HG02588 (cell line): Measurements from ENCODE around the gene FLT3.
"Not testable (repeated sequence)": the region's sequence is repeated elsewhere in the genome, so short reads cannot be mapped to it uniquely, and the experiment has no call there.

ENCODE experiments used
- ATAC-seq: cut with Tn5 transposase; IDR thresholded peaks from one replicate; pipeline ENCODE4 v1.9.1; 2021; ENCODE audit warnings: mild to moderate bottlenecking, moderate library complexity; ENCODE audit not compliant: unreplicated experiment

Gene FLT3

DNA sequence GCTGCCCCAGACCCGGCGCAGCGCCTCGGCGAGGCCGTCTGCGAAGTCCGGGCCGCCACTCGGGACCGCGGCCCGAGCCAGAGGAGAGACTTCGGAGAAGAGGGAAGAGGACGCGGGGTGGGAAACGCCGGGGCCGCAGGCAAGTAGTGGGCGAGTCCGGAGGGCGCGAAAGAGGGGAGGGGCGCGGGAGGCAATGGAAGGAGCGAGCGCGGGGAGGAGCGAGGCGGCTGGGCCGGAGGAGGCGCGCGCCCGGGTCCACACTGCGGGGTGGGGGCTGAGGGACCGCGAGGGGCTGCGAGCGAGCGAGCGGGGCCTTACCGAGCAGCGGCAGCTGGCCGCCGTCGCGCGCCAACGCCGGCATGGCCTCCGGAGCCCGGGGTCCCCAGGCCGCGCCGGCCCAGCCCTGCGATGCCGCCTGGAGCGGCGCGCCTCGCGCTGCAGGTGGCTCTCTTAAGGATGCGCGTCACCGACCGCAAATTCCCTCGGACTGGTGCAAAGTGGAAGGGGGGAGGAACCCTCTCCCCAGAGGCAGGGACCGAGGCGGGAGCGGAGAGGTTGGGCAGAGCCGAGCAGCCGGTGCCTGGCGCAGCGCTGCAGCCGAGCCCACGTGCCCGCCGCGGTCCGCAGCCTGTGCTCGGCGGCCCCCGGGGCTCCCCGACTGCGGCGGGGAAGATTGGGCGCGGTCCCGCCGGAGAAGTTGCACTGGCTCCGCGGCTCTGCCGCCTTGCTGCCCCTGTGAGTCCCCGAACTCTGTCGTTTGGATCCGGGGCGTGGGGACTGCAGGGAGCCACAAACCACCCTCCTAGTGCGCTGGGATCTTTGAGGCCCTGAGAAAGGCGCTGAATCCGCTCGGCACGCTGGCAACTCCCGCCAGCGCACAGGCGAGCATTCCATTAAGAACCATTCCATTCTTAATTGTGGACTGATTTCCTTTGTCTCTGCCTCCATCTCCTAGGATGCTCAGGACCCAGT lies at the start of gene FLT3:
TSS of gene FLT3 (minus strand) at position 427 of the 972 bp plus-strand sequence. CDS start at position 361, 66 bp downstream.
- peak; percentile 51 for ATAC-seq

DNA sequence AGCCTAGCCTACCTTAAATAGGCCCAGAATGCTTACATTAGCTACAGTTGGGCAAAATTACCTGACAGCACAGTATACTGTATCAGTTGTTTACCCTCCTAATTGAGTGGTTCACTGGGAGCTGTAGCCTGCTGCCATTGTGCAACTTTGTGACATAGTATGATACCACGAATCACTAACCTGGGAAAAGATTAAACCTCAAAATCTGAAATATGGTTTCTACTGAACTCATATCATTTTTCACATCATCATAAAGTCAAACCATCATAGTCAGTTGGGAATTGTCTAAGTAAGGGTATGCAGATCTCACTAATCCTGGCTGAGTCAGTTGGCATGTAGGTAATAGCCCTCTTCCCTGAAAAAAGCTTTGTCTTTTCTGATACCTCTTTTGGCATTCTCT lies 47.1 kb upstream of the FLT3 start:
- no peak for ATAC-seq

DNA sequence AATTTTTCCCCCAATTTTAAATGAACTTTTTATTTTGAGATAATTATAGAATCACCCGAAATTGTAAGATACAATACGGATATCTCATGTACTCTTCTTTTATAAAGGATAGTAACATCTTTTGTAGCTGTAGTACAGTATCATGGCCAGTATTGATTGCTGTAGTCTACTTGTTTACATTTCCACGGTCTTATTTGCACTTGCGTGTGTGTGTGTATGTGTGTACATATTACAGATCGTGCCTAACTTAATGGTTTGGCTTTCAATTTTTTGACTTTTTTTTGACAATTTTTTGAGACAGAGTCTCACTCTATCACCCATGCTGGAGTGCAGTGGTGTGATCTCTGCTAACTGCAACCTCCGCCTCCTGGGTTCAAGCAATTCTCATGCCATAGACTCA lies 44.7 kb upstream of the FLT3 start:
- no peak for ATAC-seq

DNA sequence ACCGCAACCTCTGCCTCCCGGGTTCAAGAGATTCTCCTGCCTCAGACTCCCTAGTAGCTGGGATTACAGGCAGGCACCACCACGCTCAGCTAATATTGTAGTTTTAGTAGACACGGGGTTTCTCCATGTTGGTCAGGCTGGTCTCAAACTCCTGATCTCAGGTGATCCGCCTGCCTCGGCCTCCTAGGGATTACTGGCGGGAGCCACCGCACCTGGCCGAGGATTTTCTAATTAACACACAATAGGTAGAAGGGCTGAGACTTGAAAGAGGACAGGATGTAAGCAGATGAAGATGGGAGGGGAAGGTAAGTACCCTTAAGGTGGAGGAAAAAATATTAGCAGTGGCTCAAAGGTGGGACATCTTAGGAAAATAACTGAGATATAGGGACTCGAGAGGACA lies 41.2 kb upstream of the FLT3 start:
- ATAC-seq: not testable (repeated sequence)

DNA sequence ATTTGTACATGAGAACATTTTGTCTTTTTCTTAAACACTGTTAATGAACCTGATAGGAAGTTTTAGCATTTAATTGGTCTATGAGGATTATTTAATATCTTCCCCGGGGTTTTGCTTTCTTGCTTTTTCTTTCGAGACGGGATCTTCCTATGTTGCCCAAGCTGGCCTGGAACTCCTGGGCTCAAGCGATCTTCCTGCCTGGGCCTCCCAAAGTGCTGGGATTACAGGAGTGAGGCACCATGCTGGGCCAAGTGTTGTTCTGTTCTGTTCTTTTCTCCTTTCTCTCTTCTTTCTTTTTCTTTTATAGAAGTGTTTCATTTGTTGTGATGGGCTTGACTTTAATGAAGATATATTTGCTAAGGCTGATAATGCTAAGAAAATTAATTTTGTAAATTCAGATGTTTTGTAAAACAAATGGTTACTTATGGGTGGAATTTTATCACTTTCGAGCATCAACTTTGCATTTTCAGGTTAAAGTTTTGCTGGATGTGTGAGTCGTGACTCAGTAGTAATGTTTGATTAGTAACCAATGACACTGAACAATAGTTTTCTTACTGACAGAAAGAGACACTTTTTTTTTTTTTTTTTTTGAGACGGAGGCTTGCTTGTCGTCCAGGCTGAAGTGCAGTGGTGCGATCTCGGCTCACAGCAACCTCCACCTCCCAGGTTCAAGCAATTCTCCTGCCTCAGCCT lies 40.2 kb upstream of the FLT3 start:
- no peak for ATAC-seq

DNA sequence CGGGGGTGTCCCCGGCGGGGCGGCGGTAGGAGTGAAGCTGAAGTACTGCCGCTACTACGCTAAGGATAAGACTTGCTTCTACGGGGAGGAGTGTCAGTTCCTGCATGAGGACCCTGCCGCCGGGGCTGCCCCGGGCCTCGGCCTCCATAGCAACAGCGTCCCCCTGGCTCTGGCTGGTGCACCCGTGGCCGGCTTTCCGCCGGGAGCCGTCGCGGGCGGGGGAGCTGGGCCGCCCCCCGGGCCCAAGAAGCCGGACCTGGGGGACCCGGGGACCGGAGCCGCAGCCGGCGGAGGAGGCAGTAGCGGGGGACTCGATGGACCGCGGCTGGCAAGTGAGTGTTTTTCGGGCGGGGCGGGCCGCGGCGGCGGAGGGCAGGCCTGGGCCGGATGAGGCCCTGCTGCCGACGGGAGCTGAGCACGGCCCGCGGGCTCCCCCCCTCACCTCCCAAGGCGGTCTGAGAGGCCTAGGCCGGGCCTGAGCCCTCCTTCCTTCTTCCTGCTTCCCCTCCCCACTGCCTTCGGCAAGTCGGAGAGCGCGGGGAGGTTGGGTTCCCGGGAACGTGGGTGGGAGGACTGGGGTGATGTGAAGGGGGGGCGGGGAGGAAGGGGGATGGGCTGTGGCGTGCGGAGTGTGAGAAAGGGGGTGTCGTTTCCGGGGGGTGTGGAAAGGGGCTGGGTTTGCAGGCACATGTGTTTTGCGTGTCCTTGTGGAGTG lies 38.5 kb upstream of the FLT3 start:
- ATAC-seq: peak; percentile 53

DNA sequence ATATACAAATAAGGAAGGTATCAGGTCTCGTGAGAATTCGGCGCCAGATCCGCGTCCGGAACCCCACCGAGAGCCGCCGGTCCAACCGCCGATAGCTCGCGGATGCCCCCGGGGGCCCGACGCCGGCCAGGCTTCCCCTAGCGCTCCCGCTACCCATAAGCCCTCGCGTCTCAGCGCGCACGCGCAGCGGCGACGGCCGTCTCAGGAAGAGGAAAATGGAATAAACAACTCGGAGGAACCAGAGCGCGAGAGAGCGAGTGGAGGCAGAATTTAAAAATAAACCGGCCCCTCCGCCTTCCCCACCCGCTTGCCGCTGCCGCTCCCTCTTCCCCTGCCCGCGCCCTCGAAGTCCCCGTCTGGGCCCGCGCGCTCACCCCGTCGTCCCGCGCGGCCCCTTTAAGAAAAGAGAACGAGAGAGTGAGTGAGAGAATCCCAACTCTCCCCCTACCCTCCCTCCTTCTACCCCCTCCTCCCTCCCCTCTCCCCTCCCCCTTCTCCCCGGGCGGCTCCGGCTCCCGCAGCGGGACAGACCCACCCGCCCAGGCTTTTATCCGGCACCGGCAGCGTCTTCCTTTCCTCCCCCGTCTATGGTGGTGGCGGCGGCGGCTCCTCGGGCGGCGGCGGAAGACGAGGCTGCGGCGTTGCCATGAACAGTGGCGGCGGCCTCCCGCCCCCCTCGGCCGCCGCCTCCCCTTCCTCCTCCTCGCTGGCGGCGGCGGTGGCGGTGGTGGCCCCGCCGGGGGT lies 37.8 kb upstream of the FLT3 start, which contains the start of gene PAN3:
TSS of gene PAN3 (plus strand) at position 534 of the 744 bp plus-strand sequence. CDS start at position 647, 113 bp downstream.
- ATAC-seq: peak; percentile 48

DNA sequence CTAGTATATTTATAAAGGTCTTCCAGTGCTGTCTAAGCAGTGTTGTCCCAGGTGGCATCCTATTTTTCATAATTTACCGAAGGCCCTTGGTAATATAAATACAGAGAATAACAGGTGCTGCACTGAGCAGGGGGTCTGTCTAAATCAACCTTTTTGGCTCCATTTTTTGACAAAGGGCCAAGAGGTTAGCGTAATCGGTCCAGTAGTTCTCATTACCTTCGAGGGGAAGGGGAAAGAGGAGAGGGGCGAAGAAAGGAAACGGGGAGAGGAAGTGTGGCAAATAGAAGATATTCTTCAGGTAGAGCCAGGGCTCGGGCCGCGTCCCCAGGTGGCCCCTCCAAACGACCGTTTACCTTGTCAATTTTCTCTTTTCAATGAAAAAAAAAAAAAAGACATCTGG lies 37.2 kb upstream of the FLT3 start:
- ATAC-seq: peak; percentile 0

DNA sequence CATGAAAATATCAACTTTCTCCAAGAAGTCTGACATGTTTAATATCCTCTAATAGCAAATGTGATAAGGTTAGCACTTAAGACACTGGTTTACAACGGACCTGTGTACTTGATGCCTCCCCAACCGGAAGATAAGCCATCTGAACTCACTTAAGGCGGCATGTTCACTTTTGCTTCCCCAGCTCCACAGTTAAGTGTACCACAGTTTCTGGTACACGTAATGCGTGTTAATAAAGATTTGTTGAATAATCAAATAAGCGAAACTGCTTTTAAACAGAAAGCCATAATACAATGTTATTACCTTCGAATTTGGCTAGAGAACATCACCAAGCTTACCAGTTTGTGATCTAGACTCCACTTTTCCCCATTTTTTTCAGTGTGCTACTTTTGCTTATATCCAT lies 36.5 kb upstream of the FLT3 start:
- no peak for ATAC-seq

DNA sequence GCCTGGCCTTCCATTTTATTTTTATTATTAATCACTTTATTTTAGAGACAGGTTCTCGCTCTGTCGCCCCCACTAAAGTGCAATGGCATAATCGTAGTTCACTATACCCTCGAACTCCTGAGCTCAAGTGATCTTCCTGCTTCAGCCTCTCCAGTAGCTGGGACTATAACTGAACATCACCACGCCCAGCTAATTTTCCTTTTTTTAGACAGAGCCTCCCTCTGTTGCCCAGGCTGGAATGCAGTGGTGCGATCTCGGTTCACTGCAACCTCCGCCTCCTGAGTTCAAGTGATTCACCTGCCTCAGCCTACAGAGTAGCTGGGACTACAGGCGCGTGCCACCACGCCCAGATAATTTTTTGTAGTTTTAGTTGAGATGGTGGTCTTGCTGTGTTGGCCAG lies 31.3 kb upstream of the FLT3 start:
- ATAC-seq: no peak

DNA sequence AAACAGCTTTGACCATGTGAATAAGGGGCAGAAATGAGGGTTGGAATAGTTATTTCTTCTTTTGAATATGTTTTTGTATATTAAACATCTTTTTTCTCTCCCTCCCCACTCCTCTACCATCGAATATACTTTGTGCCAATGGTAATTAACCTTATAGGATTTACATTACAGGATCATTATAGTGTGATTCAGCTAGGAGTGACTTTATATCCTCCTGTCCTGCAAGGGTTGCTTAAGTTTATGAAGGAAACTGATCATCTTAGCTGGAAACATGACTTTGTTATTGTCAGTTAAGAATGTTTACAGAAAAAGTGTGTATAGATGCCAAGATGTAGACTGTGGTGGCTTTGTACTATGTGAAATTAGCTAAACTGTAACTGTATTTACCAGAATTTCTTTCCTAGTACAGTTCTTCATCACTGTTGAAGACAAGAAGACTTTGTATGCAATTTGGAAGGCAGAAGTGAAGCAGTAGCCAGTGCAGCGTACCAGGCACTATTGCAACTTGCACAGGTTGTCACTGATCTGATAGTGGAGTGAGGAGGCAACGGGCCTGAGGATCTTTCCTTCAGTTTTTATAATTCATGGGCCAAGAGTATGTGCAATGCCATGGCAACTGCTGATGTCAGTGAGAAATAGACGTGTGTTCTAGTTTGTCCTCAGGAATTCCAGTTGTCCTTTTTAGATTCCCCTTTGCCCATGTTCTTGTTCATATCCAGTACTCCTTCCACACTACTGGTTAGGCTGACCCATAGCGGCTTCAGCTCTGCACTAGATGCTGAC lies 29.7 kb upstream of the FLT3 start:
- no peak for ATAC-seq

DNA sequence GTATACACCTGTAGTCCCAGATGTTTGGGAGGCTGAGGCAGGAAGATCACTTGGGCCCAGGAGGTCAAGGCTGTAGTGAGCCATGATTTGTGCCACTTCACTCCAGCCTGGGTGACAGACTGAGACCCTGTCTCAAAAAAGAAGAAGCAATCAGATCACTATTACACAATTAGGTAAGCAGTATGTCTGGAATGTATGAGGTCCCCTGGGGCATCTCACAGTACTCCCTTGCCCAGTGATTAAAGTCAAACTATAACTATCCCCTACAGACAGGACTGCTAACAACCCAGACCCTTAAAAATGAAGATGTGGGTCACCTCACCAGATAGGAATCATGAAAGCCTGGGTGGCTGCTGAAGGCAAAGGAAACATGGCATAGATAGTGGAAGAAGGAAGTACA lies 28.6 kb upstream of the FLT3 start:
- no peak for ATAC-seq

DNA sequence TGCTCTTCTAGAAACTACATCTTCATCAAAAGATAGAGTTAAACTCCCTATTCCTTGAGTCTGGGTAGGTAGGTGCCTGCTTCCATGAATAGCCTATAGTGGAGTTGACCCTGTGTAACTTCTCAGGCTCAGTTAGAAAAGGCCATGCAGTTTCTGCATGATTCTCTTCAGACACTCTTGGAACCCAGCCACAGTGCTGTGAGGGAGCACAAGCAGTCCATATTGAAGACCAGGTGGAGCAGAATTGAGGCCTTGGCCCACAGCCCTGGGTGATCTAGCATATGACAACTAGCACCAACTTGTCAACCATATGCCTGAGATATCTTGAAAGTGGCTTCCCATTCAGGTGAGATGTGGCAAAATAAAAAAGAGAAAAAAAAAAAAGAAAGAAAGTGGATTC lies 27.7 kb upstream of the FLT3 start:
- ATAC-seq: no peak

DNA sequence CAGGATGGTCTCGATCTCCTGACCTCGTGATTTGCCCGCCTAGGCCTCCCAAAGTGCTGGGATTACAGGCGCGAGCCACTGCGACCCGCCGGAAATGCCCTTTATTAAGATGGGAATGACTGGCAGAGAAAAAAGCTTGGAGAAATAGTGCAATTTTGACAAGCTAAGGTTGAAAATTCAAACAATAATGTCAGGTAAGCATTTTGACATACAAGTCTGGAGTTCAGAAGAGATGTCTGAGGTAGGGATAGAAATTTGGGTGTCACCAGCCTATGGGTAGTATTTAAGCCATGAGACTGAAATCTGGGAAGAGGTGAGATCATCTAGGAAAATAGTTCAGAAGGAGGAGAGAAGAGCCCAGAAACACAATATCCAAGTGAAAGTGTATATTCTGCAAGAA lies 20.8 kb upstream of the FLT3 start:
- ATAC-seq: no peak

DNA sequence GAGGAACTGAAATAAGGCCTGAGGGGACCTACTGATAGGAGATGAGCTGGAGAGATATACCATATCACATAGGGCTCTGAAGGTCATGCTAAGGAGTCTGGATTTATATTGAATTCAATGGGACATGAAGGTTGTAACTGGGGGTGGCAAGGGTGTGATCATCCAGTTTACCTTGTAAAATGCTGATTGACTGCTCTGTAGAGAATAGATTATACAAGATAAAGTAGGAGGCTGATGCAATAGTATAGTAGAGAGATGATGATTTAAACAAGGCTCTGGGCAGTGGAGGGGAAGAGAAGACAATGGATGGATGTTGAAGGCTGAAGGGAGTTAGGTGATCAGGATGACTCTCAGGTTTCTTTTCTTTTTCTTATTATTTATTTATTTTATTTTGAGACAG lies 19.9 kb upstream of the FLT3 start:
- no peak for ATAC-seq

DNA sequence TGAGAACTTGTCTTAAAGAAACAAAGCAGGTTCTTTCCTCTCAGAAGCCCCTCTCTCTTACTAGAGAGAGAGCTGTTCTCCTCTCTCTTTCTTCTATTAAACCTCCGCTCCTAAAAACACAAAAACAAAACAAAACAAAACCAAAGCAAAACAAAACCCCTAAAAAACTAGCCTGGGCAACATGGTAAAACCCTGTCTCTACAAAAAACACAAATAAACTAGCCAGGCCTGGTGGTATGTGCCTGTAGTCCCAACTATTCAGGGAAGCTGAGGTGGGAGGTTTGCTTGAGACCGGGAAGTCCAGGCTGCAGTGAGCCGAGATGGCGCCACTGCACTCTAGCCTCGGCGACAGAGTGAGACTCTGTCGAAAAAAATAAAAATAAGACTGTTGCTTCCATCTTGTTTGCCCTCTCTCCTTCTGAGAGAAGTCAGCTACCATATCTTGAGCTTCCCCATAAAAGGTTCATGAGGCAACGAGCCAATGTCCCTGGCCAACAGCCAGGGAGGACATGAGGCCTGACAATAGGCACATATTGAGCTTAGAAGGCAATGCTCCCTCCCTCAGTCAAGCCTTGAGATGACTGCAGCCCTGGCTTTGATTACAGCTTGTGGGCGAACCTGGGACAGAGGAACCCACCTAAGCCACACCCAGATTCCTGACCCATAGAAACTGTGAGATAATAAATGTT lies 17.5 kb upstream of the FLT3 start:
- ATAC-seq: no peak

DNA sequence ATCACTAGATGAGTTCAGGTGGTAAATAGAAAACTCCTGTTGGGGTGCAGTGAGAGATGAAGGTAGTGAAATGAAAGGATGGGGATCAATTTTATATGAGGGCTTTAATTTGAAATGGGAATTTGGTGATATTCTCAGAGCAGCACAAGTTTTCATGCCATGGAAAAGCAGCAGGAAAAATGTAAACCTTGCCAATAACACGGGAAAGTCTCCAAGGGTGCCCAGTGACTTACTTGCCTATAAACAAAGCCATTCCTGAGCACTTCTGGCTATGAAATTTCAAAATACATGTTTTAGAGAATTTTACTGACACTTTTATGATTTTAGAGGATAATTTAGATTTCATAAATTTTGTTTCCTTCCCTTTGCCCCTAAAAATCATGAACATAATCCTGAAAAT lies 16.4 kb upstream of the FLT3 start:
- ATAC-seq: no peak

DNA sequence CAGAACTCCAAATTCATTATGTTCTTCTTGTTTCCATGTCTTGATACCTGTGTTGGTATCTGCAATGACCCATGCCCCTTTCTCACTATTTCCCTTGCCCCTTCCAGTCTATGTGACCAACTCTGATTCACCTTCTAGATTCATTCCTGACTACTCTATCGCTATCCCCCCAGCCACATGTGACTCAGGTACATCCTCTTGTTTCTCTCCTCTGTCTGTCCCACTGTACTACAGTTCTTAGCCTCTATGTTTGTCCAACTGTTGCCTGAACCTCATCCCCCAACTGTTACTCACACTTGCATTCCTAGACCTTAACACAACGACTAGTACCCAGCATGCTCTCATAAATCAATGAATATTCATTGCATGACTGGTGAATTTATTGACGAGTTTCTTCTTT lies 10.0 kb upstream of the FLT3 start:
- ATAC-seq: no peak

DNA sequence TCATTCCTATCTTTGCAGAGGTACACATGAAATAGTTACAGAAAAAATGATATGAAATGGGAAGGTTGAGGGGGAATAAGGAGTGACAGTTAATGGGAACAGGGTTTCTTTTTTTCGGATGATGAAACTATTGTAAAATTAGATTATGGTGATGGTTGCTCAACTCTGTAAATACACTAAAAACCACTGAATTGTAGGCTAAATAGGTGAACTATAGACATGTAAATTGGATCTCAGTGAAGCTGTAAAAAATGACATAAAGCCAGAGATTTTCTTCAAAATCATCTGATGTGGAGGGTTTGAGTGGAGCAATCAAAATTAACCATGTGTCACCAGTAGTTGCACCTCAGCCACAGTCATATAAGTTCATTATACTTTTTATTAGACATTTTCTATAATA lies 6.6 kb upstream of the FLT3 start:
- no peak for ATAC-seq
